Kidney (tissue), 14 donors: ENCODE measurements around the gene PPP1R37. TPM values are rescaled to one million over a fixed set of nuclear protein-coding genes. Genes with fewer than 3 reads are reported as not detected.

Experiments
- DNase-seq, 5 donors: peaks; one replicate each; pipeline ENCODE4 v3.0.0-alpha.2; 2013 to 2020
- FAIRE-seq: peaks from 2 replicates; lab custom pipeline; 2012; peaks lifted over from hg19 to GRCh38; lab: Jason Lieb, UNC
- H3K27ac ChIP-seq, 2 donors: one replicate each; pipeline ENCODE4 v1.7.0; 2013; ENCODE audit warnings: low read depth in 2 of 2, low read length in 2 of 2, inconsistent platforms in 1 of 2
- H3K27me3 ChIP-seq: one replicate; pipeline ENCODE4 v1.7.1; 2013; ENCODE audit warnings: low read length, inconsistent platforms; ENCODE audit not compliant: control insufficient read depth, insufficient read depth
- H3K36me3 ChIP-seq, 3 donors: one replicate each; pipeline versions ENCODE4 v1.7.0 to v1.7.1; 2013; ENCODE audit warnings: low read length in 3 of 3, control low read depth in 1 of 3, inconsistent platforms in 1 of 3; ENCODE audit not compliant: insufficient read depth in 3 of 3, control insufficient read depth in 2 of 3
- H3K4me1 ChIP-seq, 3 donors: one replicate each; pipeline versions ENCODE4 v1.7.0 to v1.7.1; 2013; ENCODE audit warnings: low read length in 3 of 3, inconsistent platforms in 1 of 3, low read depth in 1 of 3; ENCODE audit not compliant: control insufficient read depth in 2 of 3, insufficient read depth in 2 of 3
- H3K4me3 ChIP-seq, 3 donors: one replicate each; pipeline versions ENCODE4 v1.7.0 to v1.8.1; 2013; ENCODE audit warnings: low read length in 3 of 3, control low read depth in 1 of 3, inconsistent platforms in 1 of 3
- H3K9ac ChIP-seq, 3 donors: one replicate each; pipeline versions ENCODE4 v1.7.0 to v1.7.1; 2013; ENCODE audit warnings: low read length in 3 of 3, control low read depth in 1 of 3, inconsistent platforms in 1 of 3
- H3K9me3 ChIP-seq, 3 donors: one replicate each; pipeline versions ENCODE4 v1.7.0 to v1.7.1; 2013; ENCODE audit warnings: low read length in 3 of 3, control low read depth in 1 of 3, inconsistent platforms in 1 of 3; ENCODE audit not compliant: control insufficient read depth in 2 of 3, insufficient read depth in 1 of 3
- intact Hi-C: fragments of 100-400 bp; cut with DNase I; formaldehyde crosslinking; loops from one replicate; pipeline ENCODE4 v1.11.1; 2022
- polyA plus RNA-seq: library from polyadenylated mRNA; stranded (reverse); fragments of 350-450 nt; fragmentation: Illumina TruSeq; extraction: RNeasy Lipid Tissue Mini Kit (QIAGEN cat#74804); gene quantifications from one replicate; pipeline ENCODE4 v1.2.3, GENCODE V29; 2014; ENCODE audit warnings: low read depth, low replicate concordance; ENCODE audit not compliant: insufficient read depth
- total RNA-seq: library from RNA; stranded (reverse); fragmentation: NEBNext Ultra II Directional; extraction: Animal tissue kit (Norgen Biotek cat#: 25700); gene quantifications from one replicate; pipeline ENCODE4 v1.2.1, GENCODE V29; 2021
- TF ChIP-seq, protein P1 (sequence below): IDR thresholded peaks from 3 replicates; pipeline ENCODE4 v1.5.1; 2012; ENCODE audit warnings: mild to moderate bottlenecking, moderate library complexity, borderline replicate concordance; ENCODE audit not compliant: insufficient read depth; ENCODE audit errors: extremely low read depth
- donor health status: control.
- donor health status: control.
- donor health status: control.
- donor health status: control.
- donor health status: control.
- donor health status: DM: yes; HTN: yes; CAD: no.
- donor health status: Normal renal cell carcinoma (clear cell type).

Gene PPP1R37
- total and polyA plus RNA-seq, 2 donors from 2014 or later: 21.6 to 33.0 TPM

DNA sequence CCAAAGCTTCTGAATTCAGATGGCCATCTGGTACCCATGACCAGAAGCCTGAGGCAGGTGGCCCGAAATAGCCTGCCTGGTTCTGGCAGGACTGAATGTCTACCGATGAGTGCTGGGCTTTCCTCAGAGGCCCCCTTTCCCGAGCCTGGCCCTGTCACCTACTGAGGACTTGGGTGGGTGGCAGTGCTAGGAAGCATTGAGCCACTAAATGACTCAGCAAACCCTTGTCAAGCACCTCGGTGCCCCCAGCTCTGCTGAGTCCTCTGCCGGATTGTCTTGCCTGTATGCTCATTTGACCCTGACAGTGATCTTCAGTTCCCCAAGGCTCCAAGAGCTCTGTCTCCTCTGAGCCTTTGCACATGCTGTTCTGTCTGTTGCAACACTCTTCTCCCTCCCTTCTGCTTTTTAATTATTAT is 17.9 kb downstream of the PPP1R37 start:
- no peak for FAIRE-seq
- intact Hi-C loops: no loop called here
- Histone ChIP-seq H3K27ac (no peak overlapping the region), H3K27me3 (no peaks in the 10 kb centered on the region), H3K4me1 (peaks cover 0 to 5% (median 4%) of the 10 kb centered on the region in 3 donors), H3K9ac (no peak overlapping the region), H3K4me3 (no peak overlapping the region), H3K36me3 (no peaks in the 10 kb centered on the region), H3K9me3 (no peaks in the 10 kb centered on the region)
- peak in 1 of 5 donors; percentile 20 for DNase-seq
- TF ChIP-seq, protein P1, sequence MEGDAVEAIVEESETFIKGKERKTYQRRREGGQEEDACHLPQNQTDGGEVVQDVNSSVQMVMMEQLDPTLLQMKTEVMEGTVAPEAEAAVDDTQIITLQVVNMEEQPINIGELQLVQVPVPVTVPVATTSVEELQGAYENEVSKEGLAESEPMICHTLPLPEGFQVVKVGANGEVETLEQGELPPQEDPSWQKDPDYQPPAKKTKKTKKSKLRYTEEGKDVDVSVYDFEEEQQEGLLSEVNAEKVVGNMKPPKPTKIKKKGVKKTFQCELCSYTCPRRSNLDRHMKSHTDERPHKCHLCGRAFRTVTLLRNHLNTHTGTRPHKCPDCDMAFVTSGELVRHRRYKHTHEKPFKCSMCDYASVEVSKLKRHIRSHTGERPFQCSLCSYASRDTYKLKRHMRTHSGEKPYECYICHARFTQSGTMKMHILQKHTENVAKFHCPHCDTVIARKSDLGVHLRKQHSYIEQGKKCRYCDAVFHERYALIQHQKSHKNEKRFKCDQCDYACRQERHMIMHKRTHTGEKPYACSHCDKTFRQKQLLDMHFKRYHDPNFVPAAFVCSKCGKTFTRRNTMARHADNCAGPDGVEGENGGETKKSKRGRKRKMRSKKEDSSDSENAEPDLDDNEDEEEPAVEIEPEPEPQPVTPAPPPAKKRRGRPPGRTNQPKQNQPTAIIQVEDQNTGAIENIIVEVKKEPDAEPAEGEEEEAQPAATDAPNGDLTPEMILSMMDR: no peak

DNA sequence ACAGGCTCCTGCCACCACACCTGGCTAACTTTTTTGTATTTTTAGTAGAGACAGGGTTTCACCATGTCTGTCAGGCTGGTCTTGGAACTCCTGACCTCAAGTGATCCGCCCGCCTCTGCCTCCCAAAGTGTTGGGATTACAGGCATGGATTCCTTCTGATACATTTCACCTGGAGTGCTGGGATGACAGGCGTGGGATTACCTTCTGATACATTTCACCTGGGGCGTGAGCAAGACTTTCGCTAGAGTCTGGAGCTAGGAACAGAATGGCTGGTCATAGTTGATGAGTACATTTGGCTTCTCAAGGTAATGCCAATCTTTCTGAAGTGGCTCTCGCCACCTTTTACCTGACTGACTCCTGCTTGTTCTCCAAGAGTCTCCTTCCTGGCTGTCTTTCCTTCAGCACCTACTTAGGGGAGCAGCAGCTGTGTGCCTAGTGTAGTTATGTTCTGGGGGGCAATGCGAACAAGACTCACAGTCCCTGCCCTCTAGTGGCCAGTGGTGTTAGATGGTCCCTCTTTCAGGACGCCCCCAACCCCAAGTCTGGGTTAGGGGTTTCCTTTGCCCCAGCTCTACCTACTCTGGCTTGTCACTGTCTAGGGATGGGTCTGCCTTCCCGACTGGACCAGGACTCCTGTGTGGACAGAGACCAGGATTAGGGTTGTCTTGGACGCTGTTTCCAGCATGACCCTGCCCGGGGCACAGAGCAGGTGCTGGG is 19.3 kb downstream of the PPP1R37 start:
- TF ChIP-seq, protein P1: no peak
- Histone ChIP-seq H3K9ac (no peak overlapping the region), H3K9me3 (no peaks in the 10 kb centered on the region), H3K27me3 (no peaks in the 10 kb centered on the region), H3K4me1 (peaks cover 0 to 5% (median 4%) of the 10 kb centered on the region in 3 donors), H3K36me3 (no peaks in the 10 kb centered on the region), H3K27ac (no peak overlapping the region), H3K4me3 (no peak overlapping the region)
- intact Hi-C loops: no loop called here
- DNase-seq (peak in 1 of 5 donors; percentile 18), FAIRE-seq (no peak)

DNA sequence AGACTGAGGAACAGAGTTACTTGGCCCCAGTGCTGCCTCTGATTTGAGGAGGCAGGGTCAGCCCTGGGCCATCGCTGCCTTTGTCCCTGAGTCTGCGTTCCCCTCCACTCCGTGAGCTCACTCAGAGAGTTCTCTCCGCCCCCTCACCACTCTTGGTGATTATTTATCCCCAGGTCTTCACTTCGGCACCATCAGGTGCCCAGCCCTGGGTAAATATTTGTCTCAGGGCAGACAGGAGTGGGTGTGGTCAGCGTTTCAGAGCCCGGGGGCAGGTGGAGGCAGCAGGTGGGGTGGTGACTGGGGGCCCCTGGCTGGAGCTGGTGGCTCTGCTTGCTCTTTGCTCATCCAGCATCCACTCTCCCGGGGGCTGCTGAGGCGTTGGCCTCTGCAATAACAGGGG is 20.6 kb downstream of the PPP1R37 start:
- FAIRE-seq: no peak
- peaks cover 0 to 7% (median 4%) of the 10 kb centered on the region in 3 donors for H3K4me1 ChIP-seq
- no peaks in the 10 kb centered on the region for H3K9me3 ChIP-seq
- intact Hi-C loops: no loop called here
- H3K27ac ChIP-seq: no peak overlapping the region
- peak in 1 of 5 donors; percentile 30 for DNase-seq
- no peak overlapping the region for H3K9ac ChIP-seq
- no peak overlapping the region for H3K4me3 ChIP-seq
- H3K27me3 ChIP-seq: no peaks in the 10 kb centered on the region
- TF ChIP-seq, protein P1: no peak
- H3K36me3 ChIP-seq: no peaks in the 10 kb centered on the region
